Right lobe of liver (tissue), 6 donors: ENCODE data around the gene RBP3. TPM values are rescaled to one million over a fixed set of nuclear protein-coding genes. Genes with fewer than 3 reads are reported as not detected.

Source experiments
- ATAC-seq, 4 donors: fragments of 200-7000 bp; cut with Tn5 transposase; one replicate each; pipeline ENCODE4 v1.9.1; 2020; ENCODE audit warnings: mild to moderate bottlenecking in 4 of 4, moderate library complexity in 4 of 4
- DNase-seq, 3 donors: peaks; one replicate each; pipeline ENCODE4 v3.0.0-alpha.2; 2020
- H3K27ac ChIP-seq, 3 donors: fragments of 200-600 bp; one replicate each; pipeline ENCODE4 v1.8.0; 2022
- H3K27me3 ChIP-seq, 2 donors: fragments of 200-600 bp; one replicate each; pipeline ENCODE4 v1.8.0; 2022
- H3K36me3 ChIP-seq, 4 donors: fragments of 200-600 bp; sonication (generic) in 1 of 4; one replicate each; pipeline versions ENCODE4 v1.5.1 to v1.8.0; 2017 to 2022; ENCODE audit warnings: control low read depth in 1 of 4
- H3K4me1 ChIP-seq, 4 donors: fragments of 200-600 bp; sonication (generic) in 1 of 4; one replicate each; pipeline versions ENCODE4 v1.5.1 to v1.8.0; 2017 to 2022; ENCODE audit warnings: control low read depth in 1 of 4
- H3K4me3 ChIP-seq, 3 donors: fragments of 200-600 bp; one replicate each; pipeline ENCODE4 v1.8.0; 2022
- H3K9me3 ChIP-seq, 4 donors: fragments of 200-600 bp; sonication (generic) in 1 of 4; one replicate each; pipeline versions ENCODE4 v1.5.1 to v1.8.0; 2017 to 2022; ENCODE audit warnings: control low read depth in 1 of 4
- CTCF ChIP-seq, 4 donors: fragments of 200-600 bp in 3 of 4; fragments of 450-650 bp in 1 of 4; IDR thresholded peaks; one replicate each; pipeline versions ENCODE4 v1.5.1 to v1.8.0; 2016 to 2022; ENCODE audit warnings: antibody characterized with exemption in 4 of 4, mild to moderate bottlenecking in 2 of 4
- POLR2A ChIP-seq: fragments of 450-650 bp; IDR thresholded peaks from one replicate; pipeline ENCODE4 v1.6.1; 2017; ENCODE audit warnings: antibody characterized with exemption, mild to moderate bottlenecking
- WGBS: methylation state at CpG from one replicate; pipeline ENCODE4 v1.1.6; 2018; ENCODE audit warnings: low coverage, low lambda C conversion rate; ENCODE audit not compliant: insufficient coverage; ENCODE audit errors: missing lambda C conversion rate; 5-methylcytosine and 5-hydroxymethylcytosine counted together
- intact Hi-C, 2 donors: fragments of 100-400 bp; cut with DNase I; formaldehyde crosslinking; loops; one replicate each; pipeline versions ENCODE4 v1.11.2 to v1.14.1; 2022
- total RNA-seq, 6 experiments: library from RNA; depleted of rRNA in 2 of 6; stranded (reverse); fragments of >200 nt in 2 of 6; fragmentation: NEBNext Ultra II Directional in 3 of 6; extraction: Animal tissue kit (Norgen Biotek cat#: 25700) in 3 of 6; gene quantifications; one replicate each; pipeline versions ENCODE4 v1.1.0 to v1.2.4, GENCODE V29; 2016 to 2023
- donor health status: DM: no; HTN: yes; CAD: no.
- donor health status: DM: no; HTN: no; CAD: no.
- donor health status: DM: no; HTN: no; CAD: no.
- donor health status: DM: no; HTN: yes; CAD: no.
- donor health status: DM: no; HTN: yes; CAD: no.

The RBP3 gene
- total RNA-seq, 6 experiments from 2014 or later: not detected

- Histone ChIP-seq H3K9me3 (no peaks in the 10 kb centered on the region), H3K4me1 (no peaks in the 10 kb centered on the region), H3K36me3 (no peaks in the 10 kb centered on the region), H3K27ac (no peak overlapping the region), H3K27me3 (no peaks in the 10 kb centered on the region), H3K4me3 (no peak overlapping the region)
- ATAC-seq (no peak), DNase-seq (peak in 1 of 3 donors; percentile 14)
- 85% methylated on average over 9 of the region's 9 CpGs for WGBS
- TF ChIP-seq POLR2A (no peak), CTCF (IDR thresholded peaks at IDR 0.05) (no peak)
- intact Hi-C loops: no loop called here
These were observed 17.4 kb downstream of the RBP3 start for GRCh38 chr10:47365431-47366180.

- TF ChIP-seq CTCF (IDR thresholded peaks at IDR 0.05) (no peak), POLR2A (no peak)
- intact Hi-C loops: no loop called here
These were observed 18.0 kb downstream of the RBP3 start for GRCh38 chr10:47366181-47366631.

GRCh38 chr10:47366731-47367460 lies 18.7 kb downstream of the RBP3 start:
- ATAC-seq (no peak), DNase-seq (peak in 1 of 3 donors; percentile 24)
- WGBS: 69% methylated on average over 5 of the region's 8 CpGs
- H3K27ac ChIP-seq: no peak overlapping the region
- no peaks in the 10 kb centered on the region for H3K36me3 ChIP-seq
- no peak overlapping the region for H3K4me3 ChIP-seq
- H3K9me3 ChIP-seq: no peaks in the 10 kb centered on the region
- H3K27me3 ChIP-seq: no peaks in the 10 kb centered on the region
- H3K4me1 ChIP-seq: no peaks in the 10 kb centered on the region
- no peak for TF ChIP-seq POLR2A
- TF ChIP-seq CTCF (IDR thresholded peaks at IDR 0.05): no peak
- intact Hi-C loops: no loop called here

More at GRCh38 chr10:47366181-47366631, 18.0 kb downstream of the RBP3 start:
- Histone ChIP-seq H3K9me3 (no peaks in the 10 kb centered on the region), H3K4me1 (no peaks in the 10 kb centered on the region), H3K27ac (no peak overlapping the region), H3K4me3 (no peak overlapping the region), H3K27me3 (no peaks in the 10 kb centered on the region), H3K36me3 (no peaks in the 10 kb centered on the region)
- 73% methylated on average over 4 of the region's 5 CpGs for WGBS
- ATAC-seq (no peak), DNase-seq (peak in 1 of 3 donors; percentile 16)

GRCh38 chr10:47367646-47368045 lies 19.5 kb downstream of the RBP3 start:
- WGBS: 87% methylated on average over 5 of the region's 11 CpGs
- Histone ChIP-seq H3K36me3 (no peaks in the 10 kb centered on the region), H3K4me3 (no peak overlapping the region), H3K4me1 (no peaks in the 10 kb centered on the region), H3K9me3 (no peaks in the 10 kb centered on the region), H3K27ac (no peak overlapping the region), H3K27me3 (no peaks in the 10 kb centered on the region)
- no peak for ATAC-seq
- intact Hi-C loops: no loop called here
- peak in 1 of 3 donors; percentile 28 for DNase-seq
- TF ChIP-seq CTCF (IDR thresholded peaks at IDR 0.05) (no peak), POLR2A (no peak)
